ENCODE data around the gene ELF1. TPM values are rescaled to one million over a fixed set of nuclear protein-coding genes. Genes with fewer than 3 reads are reported as not detected.

Gene ELF1
- total and polyA plus RNA-seq, 2 donors (not counting 3 experiments of a cell fraction or from before 2014, with no cell fraction given): 31.8 to 61.2 TPM

DNA sequence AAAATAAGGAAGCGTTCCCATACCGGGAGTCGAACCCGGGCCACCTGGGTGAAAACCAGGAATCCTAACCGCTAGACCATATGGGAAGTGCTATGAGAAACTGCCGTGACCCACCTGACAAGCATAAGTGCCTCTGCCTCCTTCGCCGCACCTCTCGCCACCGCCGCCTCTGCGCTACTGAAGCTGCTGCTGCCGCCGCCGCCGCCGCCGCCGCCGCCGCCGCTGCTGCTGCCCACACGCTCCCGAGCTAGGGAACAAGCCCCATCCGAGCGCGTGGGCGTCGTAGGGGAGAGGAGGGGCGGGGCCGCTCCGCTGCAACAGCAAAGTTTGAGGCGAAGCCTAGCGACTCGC, 41.6 kb upstream of the ELF1 start:
- intact Hi-C loops (cut with micrococcal nuclease) (loop anchor here (1.0 to 10.0 kb wide), 7 partner anchors 72 to 902 kb away; partner anchors contain the start of genes KBTBD6, MRPS31, NAA16 and VWA8), dilution Hi-C loops (cut with MboI; ENCODE audit: extremely low pct_ligation_motif_present, low sequenced_read_pairs) (no loop called here)
- BruUV-seq (replicated peaks): no TSS peak
- H3K79me2 ChIP-seq (ENCODE audit: control insufficient read depth, insufficient read depth, low read length): peaks cover 59% of the 10 kb centered on the region
- peak overlapping the region; percentile 94 for H3K4me2 ChIP-seq (ENCODE audit: insufficient read depth, low read length)
- no peaks in the 10 kb centered on the region for H4K20me1 ChIP-seq (replicated peaks; ENCODE audit: control insufficient read depth, extremely low read depth, insufficient read depth, low read length)
- peaks cover 0 to under 1% of the 10 kb centered on the region in 2 experiments for H3K36me3 ChIP-seq (ENCODE audit: control insufficient read depth in 2 of 2, extremely low read depth in 1 of 2, insufficient read depth in 2 of 2, low read length in 2 of 2)
- H3K4me1 ChIP-seq (ENCODE audit: control insufficient read depth, extremely low read depth, insufficient read depth, low read length): peaks cover 49% of the 10 kb centered on the region
- peak overlapping the region; percentile 97 for H2AFZ ChIP-seq (ENCODE audit: low read depth, low read length)
- peak overlapping the region; percentile 93 for H3K27ac ChIP-seq (ENCODE audit: insufficient read depth, low read depth, low read length)
- ChIA-PET CTCF (interaction anchor here (0.9 to 2.3 kb wide), 6 partner anchors 10 to 239 kb away, joined by 3 to 8 read pairs (median 5); partner anchors contain the start of gene ELF1), POLR2A (interaction anchor here (0.7 to 1.2 kb wide), 5 partner anchors 9 to 172 kb away, joined by 3 to 5 read pairs (median 4); no protein-coding TSS in a partner anchor)
- no peaks in the 10 kb centered on the region for H3K9me1 ChIP-seq (replicated peaks; ENCODE audit: control insufficient read depth, extremely low read depth, insufficient read depth, low read length)
- FAIRE-seq (no peak), DNase-seq (ENCODE audit: low read depth, low spot score) (peak; percentile 81)
- no peaks in the 10 kb centered on the region for H3K27me3 ChIP-seq (ENCODE audit: control insufficient read depth in 2 of 2, insufficient read depth in 2 of 2, low read length in 2 of 2)
- peak overlapping the region; percentile 56 to 96 (median 71) for H3K4me3 ChIP-seq (replicated peaks in 1 of 3; ENCODE audit: insufficient read depth in 1 of 3, low read depth in 1 of 3, low read length in 3 of 3)
- H3K9ac ChIP-seq (replicated peaks; ENCODE audit: extremely low read depth, insufficient read depth, low read length): peak overlapping the region; percentile 93
- H3K9me3 ChIP-seq (replicated peaks; ENCODE audit: control insufficient read depth, insufficient read depth, low read length): no peaks in the 10 kb centered on the region
- TF ChIP-seq, protein P1, sequence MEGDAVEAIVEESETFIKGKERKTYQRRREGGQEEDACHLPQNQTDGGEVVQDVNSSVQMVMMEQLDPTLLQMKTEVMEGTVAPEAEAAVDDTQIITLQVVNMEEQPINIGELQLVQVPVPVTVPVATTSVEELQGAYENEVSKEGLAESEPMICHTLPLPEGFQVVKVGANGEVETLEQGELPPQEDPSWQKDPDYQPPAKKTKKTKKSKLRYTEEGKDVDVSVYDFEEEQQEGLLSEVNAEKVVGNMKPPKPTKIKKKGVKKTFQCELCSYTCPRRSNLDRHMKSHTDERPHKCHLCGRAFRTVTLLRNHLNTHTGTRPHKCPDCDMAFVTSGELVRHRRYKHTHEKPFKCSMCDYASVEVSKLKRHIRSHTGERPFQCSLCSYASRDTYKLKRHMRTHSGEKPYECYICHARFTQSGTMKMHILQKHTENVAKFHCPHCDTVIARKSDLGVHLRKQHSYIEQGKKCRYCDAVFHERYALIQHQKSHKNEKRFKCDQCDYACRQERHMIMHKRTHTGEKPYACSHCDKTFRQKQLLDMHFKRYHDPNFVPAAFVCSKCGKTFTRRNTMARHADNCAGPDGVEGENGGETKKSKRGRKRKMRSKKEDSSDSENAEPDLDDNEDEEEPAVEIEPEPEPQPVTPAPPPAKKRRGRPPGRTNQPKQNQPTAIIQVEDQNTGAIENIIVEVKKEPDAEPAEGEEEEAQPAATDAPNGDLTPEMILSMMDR (IDR thresholded peaks at IDR 0.05; ENCODE audit: extremely low read depth in 1 of 2, insufficient read depth in 1 of 2, low read depth in 1 of 2, low read length in 2 of 2): no peak
- TF ChIP-seq, protein P2, sequence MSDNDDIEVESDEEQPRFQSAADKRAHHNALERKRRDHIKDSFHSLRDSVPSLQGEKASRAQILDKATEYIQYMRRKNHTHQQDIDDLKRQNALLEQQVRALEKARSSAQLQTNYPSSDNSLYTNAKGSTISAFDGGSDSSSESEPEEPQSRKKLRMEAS (IDR thresholded peaks at IDR 0.05; ENCODE audit: insufficient read depth, insufficient read length): no peak
- no peak for TF ChIP-seq EZH2 (IDR thresholded peaks at IDR 0.05; ENCODE audit: borderline replicate concordance, low read depth, low read length, severe bottlenecking)
- peak; percentile 14 for TF ChIP-seq POLR2A (IDR thresholded peaks at IDR 0.05; ENCODE audit: low read depth, low read length)
